Endothelial cell of umbilical vein (primary cell): Measurements from ENCODE around the gene SEC16B. TPM values are rescaled to one million over a fixed set of nuclear protein-coding genes. Genes with fewer than 3 reads are reported as not detected.

Experiments
- BruUV-seq: library from RNA; stranded (reverse); fragments of 400-500 nt; replicated peaks from 2 replicates; lab custom pipeline; 2021; lab: Mats Ljungman, UMichigan
- CTCF ChIA-PET: fragments of 300-600, 350-600 bp; sonication (Branson Sonifier 250); formaldehyde crosslinking; loops from one replicate; lab custom pipeline; 2021; ENCODE audit warnings: antibody characterized with exemption, inconsistent platforms; lab: Charles Lee
- POLR2A ChIA-PET: fragments of 300-600, 350-600 bp; sonication (Branson Sonifier 250); formaldehyde crosslinking; loops from one replicate; lab custom pipeline; 2021; ENCODE audit warnings: antibody characterized with exemption, inconsistent platforms; lab: Charles Lee
- DNase-seq: peaks from one replicate; pipeline ENCODE4 v3.0.0-alpha.2; 2011; ENCODE audit warnings: low read depth, low spot score
- FAIRE-seq: peaks from 2 replicates; lab custom pipeline; 2011; peaks lifted over from hg19 to GRCh38; lab: Jason Lieb, UNC
- H2AFZ ChIP-seq: 2 replicates; pipeline ENCODE4 v1.6.0; 2012; ENCODE audit warnings: low read depth, low read length, control low read depth, inconsistent platforms
- H3K27ac ChIP-seq: 2 replicates; pipeline ENCODE4 v1.5.1; 2011; ENCODE audit warnings: low read depth, mild to moderate bottlenecking, control low read depth, low read length, moderate library complexity; ENCODE audit not compliant: insufficient read depth
- H3K27me3 ChIP-seq, 2 experiments: 2 replicates each; pipeline versions ENCODE4 v1.6.0 to v1.6.1; 2011; ENCODE audit warnings: low read length in 2 of 2, mixed read lengths in 1 of 2; ENCODE audit not compliant: control insufficient read depth in 2 of 2, insufficient read depth in 2 of 2
- H3K36me3 ChIP-seq, 2 experiments: 2 replicates in 1 of 2; 3 replicates in 1 of 2; pipeline ENCODE4 v1.5.1; 2011; ENCODE audit warnings: low read length in 2 of 2, mild to moderate bottlenecking in 1 of 2, moderate library complexity in 1 of 2; ENCODE audit not compliant: control insufficient read depth in 2 of 2, insufficient read depth in 2 of 2; ENCODE audit errors: extremely low read depth in 1 of 2
- H3K4me1 ChIP-seq: 3 replicates; pipeline ENCODE4 v1.5.1; 2011; ENCODE audit warnings: mild to moderate bottlenecking, low read length; ENCODE audit not compliant: control insufficient read depth, insufficient read depth; ENCODE audit errors: extremely low read depth
- H3K4me2 ChIP-seq: 2 replicates; pipeline ENCODE4 v1.6.1; 2011; ENCODE audit warnings: low read length, control low read depth, mixed read lengths; ENCODE audit not compliant: insufficient read depth
- H3K4me3 ChIP-seq, 3 experiments: fragments of 200-600 bp in 1 of 3; sonication (generic), shearing (Covaris generic) in 1 of 3; replicated peaks in 1 of 3; 2 replicates each; pipeline ENCODE4 v1.5.1; 2011 to 2016; ENCODE audit warnings: control low read depth in 3 of 3, low read length in 3 of 3, mild to moderate bottlenecking in 2 of 3, inconsistent platforms in 1 of 3, low read depth in 1 of 3, moderate library complexity in 1 of 3; ENCODE audit not compliant: insufficient read depth in 1 of 3
- H3K79me2 ChIP-seq: 2 replicates; pipeline ENCODE4 v1.6.0; 2012; ENCODE audit warnings: low read length, inconsistent platforms; ENCODE audit not compliant: control insufficient read depth, insufficient read depth
- H3K9ac ChIP-seq: replicated peaks from 2 replicates; pipeline ENCODE3; 2011; ENCODE audit warnings: low read length, control low read depth; ENCODE audit not compliant: insufficient read depth; ENCODE audit errors: extremely low read depth
- H3K9me1 ChIP-seq: replicated peaks from 3 replicates; pipeline ENCODE4 v1.6.0; 2011; ENCODE audit warnings: mild to moderate bottlenecking, low read length; ENCODE audit not compliant: control insufficient read depth, insufficient read depth; ENCODE audit errors: extremely low read depth
- H3K9me3 ChIP-seq: replicated peaks from 2 replicates; pipeline ENCODE4 v1.5.1; 2012; ENCODE audit warnings: low read length, inconsistent platforms; ENCODE audit not compliant: control insufficient read depth, insufficient read depth
- H4K20me1 ChIP-seq: replicated peaks from 2 replicates; pipeline ENCODE3; 2011; ENCODE audit warnings: mild to moderate bottlenecking, low read length; ENCODE audit not compliant: control insufficient read depth, insufficient read depth; ENCODE audit errors: extremely low read depth
- CTCF ChIP-seq, 2 donors: IDR thresholded peaks; 1 replicate in 1 of 2; 2 replicates in 1 of 2; pipeline ENCODE4 v1.5.1; 2011; ENCODE audit warnings: low read length in 2 of 2, mild to moderate bottlenecking in 2 of 2, moderate library complexity in 2 of 2, control low read depth in 1 of 2, inconsistent platforms in 1 of 2, low read depth in 1 of 2; ENCODE audit not compliant: insufficient read depth in 1 of 2; ENCODE audit errors: extremely low read depth in 1 of 2
- EZH2 ChIP-seq: IDR thresholded peaks from 2 replicates; pipeline ENCODE4 v1.6.1; 2012; ENCODE audit warnings: borderline replicate concordance, low read depth, mild to moderate bottlenecking, moderate library complexity, low read length, inconsistent platforms; ENCODE audit not compliant: severe bottlenecking
- FOS ChIP-seq: IDR thresholded peaks from 2 replicates; pipeline ENCODE4 v1.6.1; 2011; ENCODE audit warnings: mild to moderate bottlenecking, low read length, moderate library complexity, borderline replicate concordance; ENCODE audit not compliant: insufficient read depth
- GATA2 ChIP-seq: IDR thresholded peaks from 2 replicates; pipeline ENCODE4 v1.7.0; 2011; ENCODE audit warnings: low read depth, mild to moderate bottlenecking, moderate library complexity, mixed read lengths, low read length; ENCODE audit not compliant: insufficient read length, insufficient read depth
- JUN ChIP-seq: IDR thresholded peaks from 2 replicates; pipeline ENCODE4 v1.6.1; 2011; ENCODE audit warnings: borderline replicate concordance, low read depth; ENCODE audit not compliant: insufficient read length, insufficient read depth
- MAX ChIP-seq: IDR thresholded peaks from 2 replicates; pipeline ENCODE4 v1.6.1; 2011; ENCODE audit not compliant: insufficient read depth, insufficient read length
- MYC ChIP-seq: IDR thresholded peaks from one replicate; pipeline ENCODE4 v1.6.1; 2011; ENCODE audit warnings: mild to moderate bottlenecking, low read depth, low read length
- POLR2A ChIP-seq: IDR thresholded peaks from 2 replicates; pipeline ENCODE4 v1.6.1; 2012; ENCODE audit warnings: low read depth, mild to moderate bottlenecking, control low read depth, low read length
- POLR2AphosphoS5 ChIP-seq: IDR thresholded peaks from 2 replicates; pipeline ENCODE4 v1.6.1; 2012; ENCODE audit warnings: low read depth, mild to moderate bottlenecking, control low read depth, low read length, moderate library complexity; ENCODE audit not compliant: insufficient read depth
- dilution Hi-C: fragments of 300-500 bp; cut with MboI; formaldehyde crosslinking; loops from one replicate; pipeline ENCODE4 v1.15.0; 2019; ENCODE audit warnings: low sequenced_read_pairs; ENCODE audit not compliant: extremely low pct_ligation_motif_present
- intact Hi-C: fragments of 100-400 bp; cut with micrococcal nuclease; formaldehyde crosslinking; loops from one replicate; pipeline ENCODE4 v1.10.0; 2022
- polyA plus RNA-seq, 4 experiments: library from polyadenylated mRNA; depleted of rRNA in 3 of 4; stranded (reverse) in 3 of 4; unstranded in 1 of 4; fragments of >200 nt; gene quantifications; 2 replicates each; pipeline versions ENCODE4 v1.2.1 to v1.2.3, GENCODE V29; 2011 to 2012; ENCODE audit warnings: missing spikeins in 1 of 4
- total RNA-seq: library from RNA; stranded (reverse); gene quantifications from 2 replicates; pipeline ENCODE4 v1.2.3, GENCODE V29; 2021

Gene SEC16B
- total and polyA plus RNA-seq, 2 donors (not counting 3 experiments of a cell fraction or from before 2014, with no cell fraction given), result 0.44 to 0.58 TPM

- H3K9me1 ChIP-seq, result no peaks in the 10 kb centered on the region
- no peak overlapping the region for H3K9ac ChIP-seq
- H3K4me2 ChIP-seq, result no peak overlapping the region
- dilution Hi-C loops, result no loop called here
- H3K27me3 ChIP-seq, result no peaks in the 10 kb centered on the region
- H3K4me3 ChIP-seq, result no peak overlapping the region
- TF ChIP-seq CTCF (IDR thresholded peaks at IDR 0.05; ENCODE audit: extremely low read depth in 1 of 2, insufficient read depth in 1 of 2, low read depth in 1 of 2, low read length in 2 of 2), result no peak
- TF ChIP-seq FOS, result no peak
- no peak for TF ChIP-seq EZH2
- no peak for TF ChIP-seq JUN
- TF ChIP-seq MYC, result no peak
- TF ChIP-seq POLR2A, result no peak
- TF ChIP-seq MAX, result no peak
- no peak for TF ChIP-seq POLR2AphosphoS5
- TF ChIP-seq GATA2, result no peak
- no peaks in the 10 kb centered on the region for H3K9me3 ChIP-seq
- H2AFZ ChIP-seq, result no peak overlapping the region
- BruUV-seq, result no TSS peak
- no peak overlapping the region for H3K27ac ChIP-seq
- H4K20me1 ChIP-seq, result no peaks in the 10 kb centered on the region
- H3K79me2 ChIP-seq, result no peaks in the 10 kb centered on the region
- ChIA-PET CTCF (interaction anchor here (1.0 kb wide), 1 partner anchor 346 kb away, joined by 3 read pairs; no protein-coding TSS in a partner anchor), POLR2A (no interaction called here)
- no peaks in the 10 kb centered on the region for H3K36me3 ChIP-seq
- H3K4me1 ChIP-seq, result no peaks in the 10 kb centered on the region
- FAIRE-seq (no peak), DNase-seq (no peak)
- intact Hi-C loops, result no loop called here
Measured at GRCh38 chr1:177953549-177953948, 16.3 kb downstream of the SEC16B start.
